ENCODE data around the gene MYPOP. TPM values are rescaled to one million over a fixed set of nuclear protein-coding genes. Genes with fewer than 3 reads are reported as not detected.

Gene MYPOP
- total and polyA plus RNA-seq, 2 of the 13 experiments (the other 11 are each of a cell fraction or from before 2014, with no cell fraction given) = 2.3 to 2.7 TPM

DNA sequence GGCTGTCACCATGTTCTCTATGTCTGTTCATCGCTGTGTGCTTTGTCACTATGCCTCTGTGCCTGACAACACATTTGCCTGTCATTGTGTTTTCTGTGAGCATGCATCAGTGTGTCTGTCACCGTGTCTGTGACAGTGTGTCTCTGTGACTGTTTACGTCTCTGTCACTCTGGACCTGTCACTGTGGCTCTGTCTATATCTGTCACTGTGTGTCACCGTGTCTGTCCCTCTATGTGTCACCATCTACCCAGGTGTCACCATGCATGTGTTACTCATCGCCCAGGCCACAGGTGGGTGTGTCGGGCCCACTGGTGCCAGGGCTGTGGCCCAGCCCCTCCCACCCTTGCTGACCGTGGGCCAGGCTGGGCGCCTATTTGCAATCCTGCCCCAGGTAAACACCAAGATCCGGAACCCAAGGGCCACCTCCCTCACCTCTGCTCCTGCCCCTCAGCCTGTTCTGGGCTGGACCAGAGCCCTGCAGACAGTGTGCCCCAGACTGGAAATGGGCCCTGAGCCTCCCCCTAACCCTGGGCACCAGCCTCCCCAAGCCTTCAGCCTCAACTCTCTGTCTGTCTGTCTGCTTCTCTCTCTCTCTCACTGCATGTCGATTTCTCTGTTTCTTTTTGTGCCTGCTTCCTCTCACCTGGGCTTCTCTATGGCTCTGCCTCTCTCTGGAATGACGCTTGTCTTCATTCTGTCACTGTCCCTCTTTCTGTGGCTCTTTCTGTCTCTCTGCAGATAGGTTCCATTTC, 24.2 kb downstream of the MYPOP start (continued):
- TF ChIP-seq ZNF354B (CRISPR knock-in tag; IDR thresholded peaks at IDR 0.05) = no peak
- TF ChIP-seq, protein P1, sequence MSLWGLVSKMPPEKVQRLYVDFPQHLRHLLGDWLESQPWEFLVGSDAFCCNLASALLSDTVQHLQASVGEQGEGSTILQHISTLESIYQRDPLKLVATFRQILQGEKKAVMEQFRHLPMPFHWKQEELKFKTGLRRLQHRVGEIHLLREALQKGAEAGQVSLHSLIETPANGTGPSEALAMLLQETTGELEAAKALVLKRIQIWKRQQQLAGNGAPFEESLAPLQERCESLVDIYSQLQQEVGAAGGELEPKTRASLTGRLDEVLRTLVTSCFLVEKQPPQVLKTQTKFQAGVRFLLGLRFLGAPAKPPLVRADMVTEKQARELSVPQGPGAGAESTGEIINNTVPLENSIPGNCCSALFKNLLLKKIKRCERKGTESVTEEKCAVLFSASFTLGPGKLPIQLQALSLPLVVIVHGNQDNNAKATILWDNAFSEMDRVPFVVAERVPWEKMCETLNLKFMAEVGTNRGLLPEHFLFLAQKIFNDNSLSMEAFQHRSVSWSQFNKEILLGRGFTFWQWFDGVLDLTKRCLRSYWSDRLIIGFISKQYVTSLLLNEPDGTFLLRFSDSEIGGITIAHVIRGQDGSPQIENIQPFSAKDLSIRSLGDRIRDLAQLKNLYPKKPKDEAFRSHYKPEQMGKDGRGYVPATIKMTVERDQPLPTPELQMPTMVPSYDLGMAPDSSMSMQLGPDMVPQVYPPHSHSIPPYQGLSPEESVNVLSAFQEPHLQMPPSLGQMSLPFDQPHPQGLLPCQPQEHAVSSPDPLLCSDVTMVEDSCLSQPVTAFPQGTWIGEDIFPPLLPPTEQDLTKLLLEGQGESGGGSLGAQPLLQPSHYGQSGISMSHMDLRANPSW (CRISPR knock-in tag; IDR thresholded peaks at IDR 0.05; ENCODE audit: borderline replicate concordance) = no peak
- TF ChIP-seq ZNF589 (CRISPR knock-in tag; conservative IDR thresholded peaks at IDR 0.05) = no peak
- no peak for TF ChIP-seq ZNF547 (CRISPR knock-in tag; IDR thresholded peaks at IDR 0.05)
- TF ChIP-seq GATAD2A (CRISPR knock-in tag; IDR thresholded peaks at IDR 0.05) = peak; percentile 72
- no peak for TF ChIP-seq ZBTB38 (CRISPR knock-in tag; IDR thresholded peaks at IDR 0.05)
- TF ChIP-seq, protein P2, sequence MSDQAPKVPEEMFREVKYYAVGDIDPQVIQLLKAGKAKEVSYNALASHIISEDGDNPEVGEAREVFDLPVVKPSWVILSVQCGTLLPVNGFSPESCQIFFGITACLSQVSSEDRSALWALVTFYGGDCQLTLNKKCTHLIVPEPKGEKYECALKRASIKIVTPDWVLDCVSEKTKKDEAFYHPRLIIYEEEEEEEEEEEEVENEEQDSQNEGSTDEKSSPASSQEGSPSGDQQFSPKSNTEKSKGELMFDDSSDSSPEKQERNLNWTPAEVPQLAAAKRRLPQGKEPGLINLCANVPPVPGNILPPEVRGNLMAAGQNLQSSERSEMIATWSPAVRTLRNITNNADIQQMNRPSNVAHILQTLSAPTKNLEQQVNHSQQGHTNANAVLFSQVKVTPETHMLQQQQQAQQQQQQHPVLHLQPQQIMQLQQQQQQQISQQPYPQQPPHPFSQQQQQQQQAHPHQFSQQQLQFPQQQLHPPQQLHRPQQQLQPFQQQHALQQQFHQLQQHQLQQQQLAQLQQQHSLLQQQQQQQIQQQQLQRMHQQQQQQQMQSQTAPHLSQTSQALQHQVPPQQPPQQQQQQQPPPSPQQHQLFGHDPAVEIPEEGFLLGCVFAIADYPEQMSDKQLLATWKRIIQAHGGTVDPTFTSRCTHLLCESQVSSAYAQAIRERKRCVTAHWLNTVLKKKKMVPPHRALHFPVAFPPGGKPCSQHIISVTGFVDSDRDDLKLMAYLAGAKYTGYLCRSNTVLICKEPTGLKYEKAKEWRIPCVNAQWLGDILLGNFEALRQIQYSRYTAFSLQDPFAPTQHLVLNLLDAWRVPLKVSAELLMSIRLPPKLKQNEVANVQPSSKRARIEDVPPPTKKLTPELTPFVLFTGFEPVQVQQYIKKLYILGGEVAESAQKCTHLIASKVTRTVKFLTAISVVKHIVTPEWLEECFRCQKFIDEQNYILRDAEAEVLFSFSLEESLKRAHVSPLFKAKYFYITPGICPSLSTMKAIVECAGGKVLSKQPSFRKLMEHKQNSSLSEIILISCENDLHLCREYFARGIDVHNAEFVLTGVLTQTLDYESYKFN (CRISPR knock-in tag; conservative IDR thresholded peaks at IDR 0.05) = peak; percentile 66
- no peak for TF ChIP-seq TOE1 (CRISPR knock-in tag; IDR thresholded peaks at IDR 0.05)
- TF ChIP-seq ZNF598 (CRISPR knock-in tag; IDR thresholded peaks at IDR 0.05; ENCODE audit: borderline replicate concordance) = no peak
- no peak for TF ChIP-seq ZFP1 (CRISPR knock-in tag; IDR thresholded peaks at IDR 0.05)
- TF ChIP-seq, protein P3, sequence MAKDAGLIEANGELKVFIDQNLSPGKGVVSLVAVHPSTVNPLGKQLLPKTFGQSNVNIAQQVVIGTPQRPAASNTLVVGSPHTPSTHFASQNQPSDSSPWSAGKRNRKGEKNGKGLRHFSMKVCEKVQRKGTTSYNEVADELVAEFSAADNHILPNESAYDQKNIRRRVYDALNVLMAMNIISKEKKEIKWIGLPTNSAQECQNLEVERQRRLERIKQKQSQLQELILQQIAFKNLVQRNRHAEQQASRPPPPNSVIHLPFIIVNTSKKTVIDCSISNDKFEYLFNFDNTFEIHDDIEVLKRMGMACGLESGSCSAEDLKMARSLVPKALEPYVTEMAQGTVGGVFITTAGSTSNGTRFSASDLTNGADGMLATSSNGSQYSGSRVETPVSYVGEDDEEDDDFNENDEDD (CRISPR knock-in tag; IDR thresholded peaks at IDR 0.05; ENCODE audit: borderline replicate concordance) = no peak
- TF ChIP-seq FOXA1 (IDR thresholded peaks at IDR 0.05) = no peak
- peak; percentile 83; the same call in 1 of the 2 replicates for TF ChIP-seq FOXA1 (CRISPR knock-in tag; IDR thresholded peaks at IDR 0.05)
- TF ChIP-seq FOXA3 (CRISPR knock-in tag; IDR thresholded peaks at IDR 0.05) = peak; percentile 75
- no peak for TF ChIP-seq ZNF30 (CRISPR knock-in tag; IDR thresholded peaks at IDR 0.05)
- TF ChIP-seq, protein P4, sequence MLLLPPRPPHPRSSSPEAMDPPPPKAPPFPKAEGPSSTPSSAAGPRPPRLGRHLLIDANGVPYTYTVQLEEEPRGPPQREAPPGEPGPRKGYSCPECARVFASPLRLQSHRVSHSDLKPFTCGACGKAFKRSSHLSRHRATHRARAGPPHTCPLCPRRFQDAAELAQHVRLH (CRISPR knock-in tag; IDR thresholded peaks at IDR 0.05; ENCODE audit: borderline replicate concordance, low read depth) = 0 out of 2 replicates have a peak, but pooled peaks have one; percentile 23
- TF ChIP-seq, protein P5, sequence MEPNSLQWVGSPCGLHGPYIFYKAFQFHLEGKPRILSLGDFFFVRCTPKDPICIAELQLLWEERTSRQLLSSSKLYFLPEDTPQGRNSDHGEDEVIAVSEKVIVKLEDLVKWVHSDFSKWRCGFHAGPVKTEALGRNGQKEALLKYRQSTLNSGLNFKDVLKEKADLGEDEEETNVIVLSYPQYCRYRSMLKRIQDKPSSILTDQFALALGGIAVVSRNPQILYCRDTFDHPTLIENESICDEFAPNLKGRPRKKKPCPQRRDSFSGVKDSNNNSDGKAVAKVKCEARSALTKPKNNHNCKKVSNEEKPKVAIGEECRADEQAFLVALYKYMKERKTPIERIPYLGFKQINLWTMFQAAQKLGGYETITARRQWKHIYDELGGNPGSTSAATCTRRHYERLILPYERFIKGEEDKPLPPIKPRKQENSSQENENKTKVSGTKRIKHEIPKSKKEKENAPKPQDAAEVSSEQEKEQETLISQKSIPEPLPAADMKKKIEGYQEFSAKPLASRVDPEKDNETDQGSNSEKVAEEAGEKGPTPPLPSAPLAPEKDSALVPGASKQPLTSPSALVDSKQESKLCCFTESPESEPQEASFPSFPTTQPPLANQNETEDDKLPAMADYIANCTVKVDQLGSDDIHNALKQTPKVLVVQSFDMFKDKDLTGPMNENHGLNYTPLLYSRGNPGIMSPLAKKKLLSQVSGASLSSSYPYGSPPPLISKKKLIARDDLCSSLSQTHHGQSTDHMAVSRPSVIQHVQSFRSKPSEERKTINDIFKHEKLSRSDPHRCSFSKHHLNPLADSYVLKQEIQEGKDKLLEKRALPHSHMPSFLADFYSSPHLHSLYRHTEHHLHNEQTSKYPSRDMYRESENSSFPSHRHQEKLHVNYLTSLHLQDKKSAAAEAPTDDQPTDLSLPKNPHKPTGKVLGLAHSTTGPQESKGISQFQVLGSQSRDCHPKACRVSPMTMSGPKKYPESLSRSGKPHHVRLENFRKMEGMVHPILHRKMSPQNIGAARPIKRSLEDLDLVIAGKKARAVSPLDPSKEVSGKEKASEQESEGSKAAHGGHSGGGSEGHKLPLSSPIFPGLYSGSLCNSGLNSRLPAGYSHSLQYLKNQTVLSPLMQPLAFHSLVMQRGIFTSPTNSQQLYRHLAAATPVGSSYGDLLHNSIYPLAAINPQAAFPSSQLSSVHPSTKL (CRISPR knock-in tag; IDR thresholded peaks at IDR 0.05) = peak; percentile 71
- TF ChIP-seq ZNF430 (CRISPR knock-in tag; IDR thresholded peaks at IDR 0.05) = no peak
- no peak for TF ChIP-seq FOXP1 (IDR thresholded peaks at IDR 0.05)
- peak; percentile 69 for TF ChIP-seq FOXP1 (CRISPR knock-in tag; IDR thresholded peaks at IDR 0.05)
